Endothelial cell of umbilical vein (primary cell): Measurements from ENCODE around the gene CLIP2. TPM values are rescaled to one million over a fixed set of nuclear protein-coding genes. Genes with fewer than 3 reads are reported as not detected.

ENCODE experiments used
- BruUV-seq: library from RNA; stranded (reverse); fragments of 400-500 nt; replicated peaks from 2 replicates; lab custom pipeline; 2021; lab: Mats Ljungman, UMichigan
- CTCF ChIA-PET: fragments of 300-600, 350-600 bp; sonication (Branson Sonifier 250); formaldehyde crosslinking; loops from one replicate; lab custom pipeline; 2021; ENCODE audit warnings: antibody characterized with exemption, inconsistent platforms; lab: Charles Lee
- POLR2A ChIA-PET: fragments of 300-600, 350-600 bp; sonication (Branson Sonifier 250); formaldehyde crosslinking; loops from one replicate; lab custom pipeline; 2021; ENCODE audit warnings: antibody characterized with exemption, inconsistent platforms; lab: Charles Lee
- DNase-seq: peaks from one replicate; pipeline ENCODE4 v3.0.0-alpha.2; 2011; ENCODE audit warnings: low read depth, low spot score
- FAIRE-seq: peaks from 2 replicates; lab custom pipeline; 2011; peaks lifted over from hg19 to GRCh38; lab: Jason Lieb, UNC
- H2AFZ ChIP-seq: 2 replicates; pipeline ENCODE4 v1.6.0; 2012; ENCODE audit warnings: low read depth, low read length, control low read depth, inconsistent platforms
- H3K27ac ChIP-seq: 2 replicates; pipeline ENCODE4 v1.5.1; 2011; ENCODE audit warnings: low read depth, mild to moderate bottlenecking, control low read depth, low read length, moderate library complexity; ENCODE audit not compliant: insufficient read depth
- H3K27me3 ChIP-seq, 2 experiments: 2 replicates each; pipeline versions ENCODE4 v1.6.0 to v1.6.1; 2011; ENCODE audit warnings: low read length in 2 of 2, mixed read lengths in 1 of 2; ENCODE audit not compliant: control insufficient read depth in 2 of 2, insufficient read depth in 2 of 2
- H3K36me3 ChIP-seq, 2 experiments: 2 replicates in 1 of 2; 3 replicates in 1 of 2; pipeline ENCODE4 v1.5.1; 2011; ENCODE audit warnings: low read length in 2 of 2, mild to moderate bottlenecking in 1 of 2, moderate library complexity in 1 of 2; ENCODE audit not compliant: control insufficient read depth in 2 of 2, insufficient read depth in 2 of 2; ENCODE audit errors: extremely low read depth in 1 of 2
- H3K4me1 ChIP-seq: 3 replicates; pipeline ENCODE4 v1.5.1; 2011; ENCODE audit warnings: mild to moderate bottlenecking, low read length; ENCODE audit not compliant: control insufficient read depth, insufficient read depth; ENCODE audit errors: extremely low read depth
- H3K4me2 ChIP-seq: 2 replicates; pipeline ENCODE4 v1.6.1; 2011; ENCODE audit warnings: low read length, control low read depth, mixed read lengths; ENCODE audit not compliant: insufficient read depth
- H3K4me3 ChIP-seq, 3 experiments: fragments of 200-600 bp in 1 of 3; sonication (generic), shearing (Covaris generic) in 1 of 3; replicated peaks in 1 of 3; 2 replicates each; pipeline ENCODE4 v1.5.1; 2011 to 2016; ENCODE audit warnings: control low read depth in 3 of 3, low read length in 3 of 3, mild to moderate bottlenecking in 2 of 3, inconsistent platforms in 1 of 3, low read depth in 1 of 3, moderate library complexity in 1 of 3; ENCODE audit not compliant: insufficient read depth in 1 of 3
- H3K79me2 ChIP-seq: 2 replicates; pipeline ENCODE4 v1.6.0; 2012; ENCODE audit warnings: low read length, inconsistent platforms; ENCODE audit not compliant: control insufficient read depth, insufficient read depth
- H3K9ac ChIP-seq: replicated peaks from 2 replicates; pipeline ENCODE3; 2011; ENCODE audit warnings: low read length, control low read depth; ENCODE audit not compliant: insufficient read depth; ENCODE audit errors: extremely low read depth
- H3K9me1 ChIP-seq: replicated peaks from 3 replicates; pipeline ENCODE4 v1.6.0; 2011; ENCODE audit warnings: mild to moderate bottlenecking, low read length; ENCODE audit not compliant: control insufficient read depth, insufficient read depth; ENCODE audit errors: extremely low read depth
- H3K9me3 ChIP-seq: replicated peaks from 2 replicates; pipeline ENCODE4 v1.5.1; 2012; ENCODE audit warnings: low read length, inconsistent platforms; ENCODE audit not compliant: control insufficient read depth, insufficient read depth
- H4K20me1 ChIP-seq: replicated peaks from 2 replicates; pipeline ENCODE3; 2011; ENCODE audit warnings: mild to moderate bottlenecking, low read length; ENCODE audit not compliant: control insufficient read depth, insufficient read depth; ENCODE audit errors: extremely low read depth
- CTCF ChIP-seq, 2 donors: IDR thresholded peaks; 1 replicate in 1 of 2; 2 replicates in 1 of 2; pipeline ENCODE4 v1.5.1; 2011; ENCODE audit warnings: low read length in 2 of 2, mild to moderate bottlenecking in 2 of 2, moderate library complexity in 2 of 2, control low read depth in 1 of 2, inconsistent platforms in 1 of 2, low read depth in 1 of 2; ENCODE audit not compliant: insufficient read depth in 1 of 2; ENCODE audit errors: extremely low read depth in 1 of 2
- EZH2 ChIP-seq: IDR thresholded peaks from 2 replicates; pipeline ENCODE4 v1.6.1; 2012; ENCODE audit warnings: borderline replicate concordance, low read depth, mild to moderate bottlenecking, moderate library complexity, low read length, inconsistent platforms; ENCODE audit not compliant: severe bottlenecking
- FOS ChIP-seq: IDR thresholded peaks from 2 replicates; pipeline ENCODE4 v1.6.1; 2011; ENCODE audit warnings: mild to moderate bottlenecking, low read length, moderate library complexity, borderline replicate concordance; ENCODE audit not compliant: insufficient read depth
- GATA2 ChIP-seq: IDR thresholded peaks from 2 replicates; pipeline ENCODE4 v1.7.0; 2011; ENCODE audit warnings: low read depth, mild to moderate bottlenecking, moderate library complexity, mixed read lengths, low read length; ENCODE audit not compliant: insufficient read length, insufficient read depth
- JUN ChIP-seq: IDR thresholded peaks from 2 replicates; pipeline ENCODE4 v1.6.1; 2011; ENCODE audit warnings: borderline replicate concordance, low read depth; ENCODE audit not compliant: insufficient read length, insufficient read depth
- MAX ChIP-seq: IDR thresholded peaks from 2 replicates; pipeline ENCODE4 v1.6.1; 2011; ENCODE audit not compliant: insufficient read depth, insufficient read length
- MYC ChIP-seq: IDR thresholded peaks from one replicate; pipeline ENCODE4 v1.6.1; 2011; ENCODE audit warnings: mild to moderate bottlenecking, low read depth, low read length
- POLR2A ChIP-seq: IDR thresholded peaks from 2 replicates; pipeline ENCODE4 v1.6.1; 2012; ENCODE audit warnings: low read depth, mild to moderate bottlenecking, control low read depth, low read length
- POLR2AphosphoS5 ChIP-seq: IDR thresholded peaks from 2 replicates; pipeline ENCODE4 v1.6.1; 2012; ENCODE audit warnings: low read depth, mild to moderate bottlenecking, control low read depth, low read length, moderate library complexity; ENCODE audit not compliant: insufficient read depth
- dilution Hi-C: fragments of 300-500 bp; cut with MboI; formaldehyde crosslinking; loops from one replicate; pipeline ENCODE4 v1.15.0; 2019; ENCODE audit warnings: low sequenced_read_pairs; ENCODE audit not compliant: extremely low pct_ligation_motif_present
- intact Hi-C: fragments of 100-400 bp; cut with micrococcal nuclease; formaldehyde crosslinking; loops from one replicate; pipeline ENCODE4 v1.10.0; 2022
- polyA plus RNA-seq, 4 experiments: library from polyadenylated mRNA; depleted of rRNA in 3 of 4; stranded (reverse) in 3 of 4; unstranded in 1 of 4; fragments of >200 nt; gene quantifications; 2 replicates each; pipeline versions ENCODE4 v1.2.1 to v1.2.3, GENCODE V29; 2011 to 2012; ENCODE audit warnings: missing spikeins in 1 of 4
- total RNA-seq: library from RNA; stranded (reverse); gene quantifications from 2 replicates; pipeline ENCODE4 v1.2.3, GENCODE V29; 2021

CLIP2 gene
- total and polyA plus RNA-seq, 2 donors (not counting 3 experiments of a cell fraction or from before 2014, with no cell fraction given), result 8.3 to 37.1 TPM

GRCh38 chr7:74288034-74288881, 949 bp upstream of the CLIP2 start:
- H3K4me3 ChIP-seq, result no peak overlapping the region

More at GRCh38 chr7:74288034-74288881, 949 bp upstream of the CLIP2 start:
- intact Hi-C loops (no loop called here), dilution Hi-C loops (no loop called here)
- CTCF ChIA-PET, result interaction anchor here (0.7 to 5.6 kb wide), 6 partner anchors 9 to 175 kb away, joined by 3 to 33 read pairs (median 4); partner anchors contain the start of gene RFC2
- Histone ChIP-seq H3K9me1 (no peaks in the 10 kb centered on the region), H3K27me3 (no peaks in the 10 kb centered on the region), H3K9me3 (no peaks in the 10 kb centered on the region), H3K27ac (no peak overlapping the region), H4K20me1 (no peaks in the 10 kb centered on the region), H3K4me1 (peaks cover 11% of the 10 kb centered on the region), H3K79me2 (peaks cover 28% of the 10 kb centered on the region), H3K36me3 (no peaks in the 10 kb centered on the region), H3K4me2 (no peak overlapping the region), H3K9ac (no peak overlapping the region), H2AFZ (peak overlapping the region; percentile 99)
- DNase-seq, result no peak
- POLR2A ChIA-PET, result no interaction called here
- no peak for FAIRE-seq
- BruUV-seq, result no TSS peak
- TF ChIP-seq EZH2, result no peak
- no peak for TF ChIP-seq JUN
- TF ChIP-seq POLR2A, result no peak
- no peak for TF ChIP-seq POLR2AphosphoS5
- TF ChIP-seq CTCF (IDR thresholded peaks at IDR 0.05; ENCODE audit: extremely low read depth in 1 of 2, insufficient read depth in 1 of 2, low read depth in 1 of 2, low read length in 2 of 2), result no peak
- no peak for TF ChIP-seq GATA2
- TF ChIP-seq MAX, result no peak
- no peak for TF ChIP-seq FOS
- no peak for TF ChIP-seq MYC
